Ovary (tissue), 3 donors: Measurements from ENCODE around the gene MUC6.

Experiments
- EP300 ChIP-seq: sonication (generic); formaldehyde crosslinking; IDR thresholded peaks from one replicate; pipeline ENCODE4 v1.6.1; 2017; ENCODE audit warnings: antibody characterized with exemption
- POLR2A ChIP-seq: fragments of 450-650 bp; IDR thresholded peaks from one replicate; pipeline ENCODE4 v1.6.1; 2017; ENCODE audit warnings: antibody characterized with exemption, mild to moderate bottlenecking, moderate library complexity
- TF ChIP-seq, protein P1 (sequence below), 3 donors: fragments of 450-650 bp in 2 of 3; fragments of 200-600 bp in 1 of 3; IDR thresholded peaks; one replicate each; pipeline versions ENCODE4 v1.5.1 to v1.8.0; 2016 to 2022; ENCODE audit warnings: antibody characterized with exemption in 3 of 3, mild to moderate bottlenecking in 1 of 3
- donor health status: DM: no; HTN: no; CAD: no.

DNA sequence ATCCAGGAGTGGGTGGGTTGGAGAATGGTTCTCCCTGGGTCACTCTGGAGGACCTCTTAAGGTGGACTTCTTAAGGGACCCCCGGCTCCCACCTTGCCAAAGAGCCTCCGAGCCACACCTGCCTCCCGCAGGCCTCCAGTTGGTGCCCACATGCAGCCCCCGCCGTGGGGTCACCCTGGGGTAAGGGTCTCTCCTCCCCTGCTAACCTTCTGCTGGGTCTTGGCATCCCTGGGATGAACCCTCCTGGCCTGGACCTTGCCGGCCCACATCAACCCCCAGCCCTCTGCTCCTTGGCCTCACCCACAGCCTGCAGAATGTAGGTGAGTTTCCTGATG, 12.5 kb upstream of the MUC6 start:
- TF ChIP-seq EP300: no peak
- TF ChIP-seq POLR2A: no peak
- TF ChIP-seq, protein P1, sequence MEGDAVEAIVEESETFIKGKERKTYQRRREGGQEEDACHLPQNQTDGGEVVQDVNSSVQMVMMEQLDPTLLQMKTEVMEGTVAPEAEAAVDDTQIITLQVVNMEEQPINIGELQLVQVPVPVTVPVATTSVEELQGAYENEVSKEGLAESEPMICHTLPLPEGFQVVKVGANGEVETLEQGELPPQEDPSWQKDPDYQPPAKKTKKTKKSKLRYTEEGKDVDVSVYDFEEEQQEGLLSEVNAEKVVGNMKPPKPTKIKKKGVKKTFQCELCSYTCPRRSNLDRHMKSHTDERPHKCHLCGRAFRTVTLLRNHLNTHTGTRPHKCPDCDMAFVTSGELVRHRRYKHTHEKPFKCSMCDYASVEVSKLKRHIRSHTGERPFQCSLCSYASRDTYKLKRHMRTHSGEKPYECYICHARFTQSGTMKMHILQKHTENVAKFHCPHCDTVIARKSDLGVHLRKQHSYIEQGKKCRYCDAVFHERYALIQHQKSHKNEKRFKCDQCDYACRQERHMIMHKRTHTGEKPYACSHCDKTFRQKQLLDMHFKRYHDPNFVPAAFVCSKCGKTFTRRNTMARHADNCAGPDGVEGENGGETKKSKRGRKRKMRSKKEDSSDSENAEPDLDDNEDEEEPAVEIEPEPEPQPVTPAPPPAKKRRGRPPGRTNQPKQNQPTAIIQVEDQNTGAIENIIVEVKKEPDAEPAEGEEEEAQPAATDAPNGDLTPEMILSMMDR (IDR thresholded peaks at IDR 0.05): no peak
